ENCODE results near the gene METTL9. TPM values are rescaled to one million over a fixed set of nuclear protein-coding genes. Genes with fewer than 3 reads are reported as not detected.

Gene METTL9
- total RNA-seq, 2 donors from 2014 or later: 98.6 to 100 TPM

- Histone ChIP-seq H3K36me3 (peaks cover 2% of the 10 kb centered on the region), H3K9me3 (no peaks in the 10 kb centered on the region), H3K27ac (no peak overlapping the region), H3K4me3 (no peak overlapping the region), H3K27me3 (replicated peaks; ENCODE audit: insufficient read depth) (no peaks in the 10 kb centered on the region), H3K4me1 (ENCODE audit: control insufficient read depth in 1 of 2, low read depth in 2 of 2) (no peaks in the 10 kb centered on the region)
- DNase-seq (ENCODE audit: low spot score): no peak
- no peak for ATAC-seq (ENCODE audit: insufficient number of reproducible peaks, low FRiP score, low read depth)
- no peak for TF ChIP-seq CTCF (IDR thresholded peaks at IDR 0.05)
Measured at GRCh38 chr16:21619765-21620425, 20.5 kb downstream of the METTL9 start.

DNA sequence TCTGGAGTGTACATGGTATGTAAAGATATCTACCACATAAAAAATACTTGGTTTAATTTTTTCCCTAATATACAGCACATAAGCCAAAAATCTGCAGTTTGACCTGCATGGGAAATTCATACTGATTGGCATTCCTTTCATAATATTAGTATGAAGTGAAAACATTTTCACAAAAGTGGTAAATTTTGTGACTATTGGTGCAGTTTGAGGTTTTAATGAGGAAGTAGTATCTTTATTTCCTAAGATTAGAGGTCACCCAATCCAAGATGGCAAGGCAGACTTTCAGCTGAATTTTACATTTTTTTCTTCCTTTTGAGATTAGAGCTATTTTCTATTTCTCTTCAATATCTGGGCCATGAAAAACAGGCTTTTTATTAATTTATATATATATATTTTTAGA is 21.2 kb downstream of the METTL9 start:
- no peaks in the 10 kb centered on the region for H3K4me1 ChIP-seq (ENCODE audit: control insufficient read depth in 1 of 2, low read depth in 2 of 2)
- no peak for TF ChIP-seq CTCF (IDR thresholded peaks at IDR 0.05)
- ATAC-seq (ENCODE audit: insufficient number of reproducible peaks, low FRiP score, low read depth): no peak
- H3K27me3 ChIP-seq (replicated peaks; ENCODE audit: insufficient read depth): no peaks in the 10 kb centered on the region
- no peak for DNase-seq (ENCODE audit: low spot score)
- no peak overlapping the region for H3K4me3 ChIP-seq
- H3K36me3 ChIP-seq: peaks cover 5% of the 10 kb centered on the region
- H3K9me3 ChIP-seq: no peaks in the 10 kb centered on the region
- no peak overlapping the region for H3K27ac ChIP-seq

DNA sequence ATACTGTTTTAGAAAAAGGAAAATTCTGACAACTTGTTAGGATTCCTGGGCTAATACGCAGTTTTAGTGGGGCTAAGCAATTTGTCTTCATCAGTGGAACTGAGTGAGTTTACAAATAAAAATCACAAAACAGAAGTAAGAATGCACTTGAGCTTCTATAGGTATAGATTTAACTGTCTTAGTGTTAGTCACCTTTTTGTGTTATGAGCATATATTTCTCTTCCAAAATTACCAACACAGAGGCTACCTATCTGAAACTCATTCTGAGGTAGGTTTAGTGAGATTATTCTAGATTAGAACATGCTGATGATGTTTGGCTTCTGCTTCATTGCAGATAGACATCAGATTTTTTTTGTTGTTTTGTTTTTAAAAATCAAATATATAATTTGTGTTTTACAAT is 23.2 kb downstream of the METTL9 start:
- no peaks in the 10 kb centered on the region for H3K27me3 ChIP-seq (replicated peaks; ENCODE audit: insufficient read depth)
- peaks cover 0 to 4% of the 10 kb centered on the region in 2 donors for H3K4me1 ChIP-seq (ENCODE audit: control insufficient read depth in 1 of 2, low read depth in 2 of 2)
- H3K4me3 ChIP-seq: no peak overlapping the region
- no peak overlapping the region for H3K27ac ChIP-seq
- H3K9me3 ChIP-seq: no peaks in the 10 kb centered on the region
- H3K36me3 ChIP-seq: peaks cover 5% of the 10 kb centered on the region
- no peak for DNase-seq (ENCODE audit: low spot score)
- no peak for TF ChIP-seq CTCF (IDR thresholded peaks at IDR 0.05)
- no peak for ATAC-seq (ENCODE audit: insufficient number of reproducible peaks, low FRiP score, low read depth)

GRCh38 chr16:21625026-21625425 is 25.6 kb downstream of the METTL9 start:
- Histone ChIP-seq H3K36me3 (peaks cover 7% of the 10 kb centered on the region), H3K27me3 (replicated peaks; ENCODE audit: insufficient read depth) (no peaks in the 10 kb centered on the region), H3K4me1 (ENCODE audit: control insufficient read depth in 1 of 2, low read depth in 2 of 2) (peaks cover 0 to 4% of the 10 kb centered on the region in 2 donors), H3K4me3 (no peak overlapping the region), H3K27ac (no peak overlapping the region), H3K9me3 (no peaks in the 10 kb centered on the region)
- ATAC-seq (ENCODE audit: insufficient number of reproducible peaks, low FRiP score, low read depth): no peak
- TF ChIP-seq CTCF (IDR thresholded peaks at IDR 0.05): no peak
- DNase-seq (ENCODE audit: low spot score): no peak

DNA sequence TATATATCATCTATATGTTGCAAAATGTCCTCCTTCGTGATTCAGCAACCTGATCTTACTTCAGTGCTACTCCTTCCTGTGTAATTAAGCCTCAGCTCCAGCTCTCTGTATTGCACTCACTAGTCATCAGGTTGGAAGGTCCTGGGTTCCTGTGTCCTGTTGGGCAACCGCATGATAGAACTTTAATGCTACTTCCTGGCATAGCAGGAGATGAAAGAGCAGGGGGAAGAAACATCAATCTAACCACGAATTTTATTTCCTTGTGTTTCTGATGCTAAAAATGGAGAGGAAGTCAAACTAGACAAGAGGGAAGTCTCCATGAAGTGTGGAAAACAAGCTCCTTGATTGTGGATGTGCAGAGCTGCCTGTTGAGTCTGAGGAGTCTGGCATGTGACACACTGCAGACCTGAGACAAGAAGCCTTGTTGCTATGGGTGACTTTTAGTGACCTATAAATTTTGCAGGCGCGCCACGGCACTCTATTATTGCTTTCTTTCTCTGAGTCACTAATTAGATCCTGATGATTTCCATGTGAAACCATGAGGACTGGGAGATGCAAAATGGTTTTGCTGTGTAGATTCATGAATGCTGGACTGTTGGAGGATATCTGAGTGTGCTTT is 27.4 kb downstream of the METTL9 start:
- Histone ChIP-seq H3K27me3 (replicated peaks; ENCODE audit: insufficient read depth) (no peaks in the 10 kb centered on the region), H3K4me3 (no peak overlapping the region), H3K4me1 (ENCODE audit: control insufficient read depth in 1 of 2, low read depth in 2 of 2) (peaks cover 0 to 4% of the 10 kb centered on the region in 2 donors), H3K9me3 (no peaks in the 10 kb centered on the region), H3K36me3 (peaks cover 11% of the 10 kb centered on the region), H3K27ac (peak overlapping the region in 1 of 2 donors; percentile 21)
- DNase-seq (ENCODE audit: low spot score) (no peak), ATAC-seq (ENCODE audit: insufficient number of reproducible peaks, low FRiP score, low read depth) (no peak)
- TF ChIP-seq CTCF (IDR thresholded peaks at IDR 0.05): no peak
